H1 (cell line): ENCODE results near the gene FBXO41. TPM values are rescaled to one million over a fixed set of nuclear protein-coding genes. Genes with fewer than 3 reads are reported as not detected.

Experiments used
- CTCF ChIA-PET: fragments of 300-600 bp; sonication (Branson Sonifier 250); formaldehyde crosslinking; loops from one replicate; lab custom pipeline; 2021; ENCODE audit not compliant: partially characterized antibody; lab: Charles Lee
- POLR2A ChIA-PET: fragments of 300-600 bp; sonication (Branson Sonifier 250); formaldehyde crosslinking; loops from one replicate; lab custom pipeline; 2021; ENCODE audit warnings: inconsistent platforms; ENCODE audit not compliant: partially characterized antibody; lab: Charles Lee
- DNase-seq, 2 experiments: peaks; one replicate each; pipeline versions ENCODE4 v3.0.0 to v3.0.0-alpha.2; 2010 to 2022; ENCODE audit warnings: low spot score in 2 of 2, low read depth in 1 of 2, mixed read lengths in 1 of 2
- FAIRE-seq: peaks from 2 replicates; lab custom pipeline; 2011; peaks lifted over from hg19 to GRCh38; lab: Jason Lieb, UNC
- H2AFZ ChIP-seq: 2 replicates; pipeline ENCODE4 v1.8.1; 2012; ENCODE audit warnings: low read length, inconsistent platforms
- H2AK5ac ChIP-seq: 2 replicates; pipeline ENCODE4 v1.6.1; 2013; ENCODE audit warnings: low read depth, low read length
- H2BK120ac ChIP-seq: replicated peaks from 2 replicates; pipeline ENCODE3; 2013; ENCODE audit warnings: low read depth, low read length, inconsistent platforms
- H2BK12ac ChIP-seq: 2 replicates; pipeline ENCODE4 v1.6.1; 2013; ENCODE audit warnings: low read depth, low read length
- H2BK15ac ChIP-seq: 2 replicates; pipeline ENCODE4 v1.6.1; 2013; ENCODE audit warnings: low read length
- H2BK20ac ChIP-seq: 2 replicates; pipeline ENCODE4 v1.6.1; 2013; ENCODE audit warnings: low read length
- H2BK5ac ChIP-seq: 2 replicates; pipeline ENCODE4 v1.6.1; 2013; ENCODE audit warnings: low read depth, low read length
- H3K14ac ChIP-seq: 2 replicates; pipeline ENCODE4 v1.6.1; 2013; ENCODE audit warnings: inconsistent platforms; ENCODE audit not compliant: insufficient read length
- H3K18ac ChIP-seq: 2 replicates; pipeline ENCODE4 v1.6.1; 2013; ENCODE audit warnings: low read length; ENCODE audit errors: extremely low read depth
- H3K23ac ChIP-seq: 2 replicates; pipeline ENCODE4 v1.6.1; 2013; ENCODE audit warnings: inconsistent platforms; ENCODE audit not compliant: insufficient read length
- H3K23me2 ChIP-seq: 2 replicates; pipeline ENCODE4 v1.6.1; 2013; ENCODE audit warnings: low read depth, low read length
- H3K27ac ChIP-seq: 2 replicates; pipeline ENCODE4 v1.6.1; 2011; ENCODE audit warnings: low read depth, low read length, inconsistent platforms
- H3K27me3 ChIP-seq, 4 experiments: replicated peaks in 1 of 4; 1 replicate in 1 of 4; 2 replicates in 3 of 4; pipeline versions ENCODE4 v1.6.1 to v1.8.1; 2011 to 2013; ENCODE audit warnings: low read length in 3 of 4, mild to moderate bottlenecking in 3 of 4, inconsistent platforms in 2 of 4, mixed read lengths in 2 of 4, moderate library complexity in 1 of 4; ENCODE audit not compliant: control insufficient read depth in 3 of 4, insufficient read depth in 3 of 4; ENCODE audit errors: extremely low read depth in 1 of 4
- H3K36me3 ChIP-seq, 4 experiments: 2 replicates each; pipeline versions ENCODE4 v1.6.1 to v1.8.1; 2011 to 2013; ENCODE audit warnings: mild to moderate bottlenecking in 4 of 4, low read length in 3 of 4, moderate library complexity in 2 of 4, control low read depth in 1 of 4, inconsistent platforms in 1 of 4; ENCODE audit not compliant: insufficient read depth in 4 of 4, control insufficient read depth in 2 of 4
- H3K4ac ChIP-seq: replicated peaks from 2 replicates; pipeline ENCODE3; 2013; ENCODE audit warnings: low read length, low read depth, mixed read lengths, inconsistent platforms; ENCODE audit not compliant: insufficient read length
- H3K4me1 ChIP-seq, 4 experiments: replicated peaks in 1 of 4; 1 replicate in 1 of 4; 2 replicates in 3 of 4; pipeline versions ENCODE4 v1.6.1 to v1.8.1; 2011 to 2013; ENCODE audit warnings: low read length in 3 of 4, inconsistent platforms in 2 of 4, mixed read lengths in 1 of 4; ENCODE audit not compliant: insufficient read depth in 4 of 4, control insufficient read depth in 3 of 4
- H3K4me2 ChIP-seq, 2 experiments: 2 replicates each; pipeline versions ENCODE4 v1.6.1 to v1.8.1; 2011 to 2013; ENCODE audit warnings: low read depth in 2 of 2, low read length in 2 of 2, control low read depth in 1 of 2, inconsistent platforms in 1 of 2, mild to moderate bottlenecking in 1 of 2; ENCODE audit not compliant: insufficient read depth in 1 of 2
- H3K4me3 ChIP-seq, 4 experiments: fragments of 200-600, 300-600 bp in 1 of 4; sonication (generic), shearing (Covaris generic), sonication (Bioruptor Twin) in 1 of 4; 2 replicates each; pipeline versions ENCODE4 v1.5.1 to v1.8.1; 2011 to 2016; ENCODE audit warnings: low read length in 4 of 4, low read depth in 3 of 4, control low read depth in 2 of 4, inconsistent platforms in 2 of 4, mild to moderate bottlenecking in 2 of 4, mixed read lengths in 1 of 4, moderate library complexity in 1 of 4; ENCODE audit not compliant: insufficient read depth in 2 of 4; ENCODE audit errors: extremely low read depth in 1 of 4
- H3K56ac ChIP-seq: replicated peaks from 2 replicates; pipeline ENCODE3; 2013; ENCODE audit warnings: low read depth, mild to moderate bottlenecking, mixed read lengths, low read length, inconsistent platforms; ENCODE audit not compliant: insufficient read length
- H3K79me1 ChIP-seq: 2 replicates; pipeline ENCODE4 v1.6.1; 2013; ENCODE audit warnings: low read depth, low read length, control low read depth
- H3K79me2 ChIP-seq, 2 experiments: 2 replicates each; pipeline versions ENCODE4 v1.6.1 to v1.8.1; 2012 to 2013; ENCODE audit warnings: low read length in 2 of 2, mild to moderate bottlenecking in 2 of 2, inconsistent platforms in 1 of 2; ENCODE audit not compliant: insufficient read depth in 2 of 2, control insufficient read depth in 1 of 2
- H3K9ac ChIP-seq, 4 experiments: replicated peaks in 1 of 4; 1 replicate in 1 of 4; 2 replicates in 3 of 4; pipeline versions ENCODE4 v1.6.1 to v1.8.1; 2011 to 2013; ENCODE audit warnings: low read depth in 3 of 4, low read length in 3 of 4, control low read depth in 2 of 4, mild to moderate bottlenecking in 2 of 4, moderate library complexity in 2 of 4, inconsistent platforms in 1 of 4; ENCODE audit errors: extremely low read depth in 1 of 4
- H3K9me3 ChIP-seq, 2 experiments: 2 replicates each; pipeline versions ENCODE4 v1.6.1 to v1.8.1; 2012 to 2013; ENCODE audit warnings: mild to moderate bottlenecking in 2 of 2, moderate library complexity in 2 of 2, control low read depth in 1 of 2, inconsistent platforms in 1 of 2, low read depth in 1 of 2, low read length in 1 of 2, mixed read lengths in 1 of 2; ENCODE audit not compliant: insufficient read depth in 2 of 2
- H4K20me1 ChIP-seq, 2 experiments: replicated peaks in 1 of 2; 2 replicates each; pipeline versions ENCODE3 to v1.8.1; 2011 to 2013; ENCODE audit warnings: inconsistent platforms in 2 of 2, low read length in 2 of 2, mild to moderate bottlenecking in 1 of 2; ENCODE audit not compliant: insufficient read depth in 2 of 2, control insufficient read depth in 1 of 2
- H4K5ac ChIP-seq: 2 replicates; pipeline ENCODE4 v1.6.1; 2013; ENCODE audit warnings: low read length, low read depth, mixed read lengths, inconsistent platforms; ENCODE audit not compliant: insufficient read length
- H4K8ac ChIP-seq: 2 replicates; pipeline ENCODE4 v1.8.0; 2013; ENCODE audit warnings: mild to moderate bottlenecking, moderate library complexity, low read length, inconsistent platforms; ENCODE audit not compliant: insufficient read depth; ENCODE audit errors: extremely low read depth
- H4K91ac ChIP-seq: replicated peaks from 2 replicates; pipeline ENCODE3; 2013; ENCODE audit warnings: low read length, mixed read lengths, inconsistent platforms; ENCODE audit not compliant: insufficient read length
- CHD2 ChIP-seq: IDR thresholded peaks from 2 replicates; pipeline ENCODE4 v1.6.1; 2012; ENCODE audit warnings: low read length, improper control_type of control experiment
- TAF7 ChIP-seq: optimal IDR thresholded peaks from 2 replicates; pipeline ENCODE3; 2011; ENCODE audit warnings: low read depth, mild to moderate bottlenecking, inconsistent platforms, low read length, moderate library complexity, borderline replicate concordance
- polyA plus RNA-seq, 7 experiments: library from polyadenylated mRNA; depleted of rRNA in 3 of 7; stranded (reverse) in 5 of 7; unstranded in 2 of 7; fragments of >200 nt in 5 of 7; fragments of 200-250 nt in 2 of 7; gene quantifications; 1 replicate in 5 of 7; 2 replicates in 1 of 7; 4 replicates in 1 of 7; pipeline versions ENCODE4 v1.2.1 to v1.2.3, GENCODE V29; 2011 to 2013; ENCODE audit warnings: missing spikeins in 2 of 7, mixed read lengths in 2 of 7
- total RNA-seq: library from RNA; stranded (reverse); fragmentation: NEBNext Ultra II Directional; extraction: Animal tissue kit (Norgen Biotek cat#: 25700); gene quantifications from 2 replicates; pipeline ENCODE4 v1.2.1, GENCODE V29; 2021
- TF ChIP-seq, protein P1 (sequence below): IDR thresholded peaks from 2 replicates; pipeline ENCODE4 v1.6.1; 2012; ENCODE audit warnings: inconsistent platforms

Gene FBXO41
- total and polyA plus RNA-seq, 2 of the 8 experiments (the other 6 are each of a cell fraction or from before 2014, with no cell fraction given) = 11.2 to 14.3 TPM

DNA sequence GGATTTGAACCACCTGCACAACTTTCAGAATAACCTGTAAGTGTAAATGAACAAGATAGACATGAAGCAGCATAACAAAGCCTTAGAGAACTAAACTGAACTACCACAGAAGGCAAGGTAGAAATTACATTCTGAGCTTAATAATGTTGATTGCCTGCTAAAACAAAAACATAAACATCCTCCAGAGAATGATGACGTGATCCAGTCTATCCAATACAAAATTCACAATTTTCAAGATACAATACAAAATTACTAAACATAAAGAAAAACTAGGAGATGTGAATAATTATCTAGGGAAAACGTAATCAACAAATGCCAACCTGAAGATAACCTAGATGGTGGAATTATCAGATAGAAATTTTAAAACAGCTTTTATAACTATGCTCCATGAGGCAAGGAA, 49.8 kb upstream of the FBXO41 start (continued):
- TF ChIP-seq TAF7 = no peak

DNA sequence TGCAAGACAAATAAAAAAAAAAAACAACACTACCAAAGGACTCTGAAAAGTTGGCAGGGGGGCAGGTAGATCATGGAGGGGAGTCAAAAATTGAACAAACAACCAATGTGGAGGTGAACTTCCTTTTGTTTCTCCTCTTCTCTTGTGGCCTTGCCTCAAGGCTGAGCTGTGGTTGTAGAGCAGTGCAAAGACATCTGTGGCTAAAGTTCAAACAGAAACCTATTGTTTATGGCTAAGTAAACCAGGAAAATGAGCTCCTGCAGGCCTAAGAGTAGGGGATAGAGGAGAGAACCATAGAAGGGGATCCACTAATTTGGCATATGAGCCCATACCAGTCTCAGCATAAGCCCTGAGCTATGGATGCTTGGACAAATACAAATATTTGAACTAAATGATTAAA, 49.3 kb upstream of the FBXO41 start:
- no peaks in the 10 kb centered on the region for H3K23me2 ChIP-seq
- no peak overlapping the region for H2AK5ac ChIP-seq
- ChIA-PET CTCF (interaction anchor here (0.9 to 3.2 kb wide), 3 partner anchors 10 to 440 kb away, joined by 3 to 11 read pairs (median 4); no protein-coding TSS in a partner anchor), POLR2A (no interaction called here)
- H2BK120ac ChIP-seq = no peak overlapping the region
- no peak overlapping the region for H4K8ac ChIP-seq
- FAIRE-seq = no peak
- H3K4ac ChIP-seq = no peak overlapping the region
- no peak overlapping the region for H3K9ac ChIP-seq
- no peak overlapping the region for H2BK15ac ChIP-seq
- no peaks in the 10 kb centered on the region for H3K79me1 ChIP-seq
- TF ChIP-seq, protein P1, sequence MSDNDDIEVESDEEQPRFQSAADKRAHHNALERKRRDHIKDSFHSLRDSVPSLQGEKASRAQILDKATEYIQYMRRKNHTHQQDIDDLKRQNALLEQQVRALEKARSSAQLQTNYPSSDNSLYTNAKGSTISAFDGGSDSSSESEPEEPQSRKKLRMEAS = no peak
- no peak for TF ChIP-seq CHD2
- H2BK12ac ChIP-seq = no peak overlapping the region
- H3K4me1 ChIP-seq = no peaks in the 10 kb centered on the region
- H4K20me1 ChIP-seq = no peaks in the 10 kb centered on the region
- H3K27ac ChIP-seq = no peak overlapping the region
- no peak for DNase-seq
- H3K36me3 ChIP-seq = no peaks in the 10 kb centered on the region
- no peak overlapping the region for H3K56ac ChIP-seq
- no peak overlapping the region for H2BK5ac ChIP-seq
- no peak overlapping the region for H3K4me3 ChIP-seq
- no peak overlapping the region for H3K23ac ChIP-seq
- no peak overlapping the region for H3K18ac ChIP-seq
- H2BK20ac ChIP-seq = no peak overlapping the region
- no peaks in the 10 kb centered on the region for H3K9me3 ChIP-seq
- H4K5ac ChIP-seq = no peak overlapping the region
- H3K27me3 ChIP-seq = no peaks in the 10 kb centered on the region
- no peaks in the 10 kb centered on the region for H3K79me2 ChIP-seq
- no peak overlapping the region for H2AFZ ChIP-seq
- H4K91ac ChIP-seq = no peak overlapping the region
- no peak overlapping the region for H3K4me2 ChIP-seq
- H3K14ac ChIP-seq = no peak overlapping the region
